ENCODE results near the gene CCL8. TPM values are rescaled to one million over a fixed set of nuclear protein-coding genes. Genes with fewer than 3 reads are reported as not detected.

CCL8 gene
- total and polyA plus RNA-seq, 2 donors (not counting 1 experiment from before 2014, with no cell fraction given): 0.27 to 0.50 TPM

DNA sequence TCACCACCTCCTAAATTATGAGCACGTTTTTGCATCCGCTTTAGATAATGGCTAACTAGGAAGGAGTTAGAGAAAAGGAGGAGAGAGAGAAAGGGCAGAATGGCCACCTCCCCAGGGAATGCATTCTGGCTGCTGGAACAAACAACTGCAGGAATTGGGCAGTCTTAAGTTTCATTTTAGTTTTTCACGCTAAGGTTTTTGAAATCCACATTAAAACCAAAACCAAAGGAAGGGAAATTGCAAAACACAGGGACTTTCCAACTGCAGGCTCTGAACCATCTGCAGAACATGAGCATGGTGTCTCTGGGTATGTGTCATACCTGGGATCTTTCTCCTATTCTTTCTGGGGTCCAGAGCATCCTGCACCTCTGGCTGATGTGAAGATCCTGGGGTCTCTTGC, 12.1 kb upstream of the CCL8 start:
- TF ChIP-seq EZH2 (IDR thresholded peaks at IDR 0.05; ENCODE audit: low read length, missing control alignments): no peak
- TF ChIP-seq, protein P1, sequence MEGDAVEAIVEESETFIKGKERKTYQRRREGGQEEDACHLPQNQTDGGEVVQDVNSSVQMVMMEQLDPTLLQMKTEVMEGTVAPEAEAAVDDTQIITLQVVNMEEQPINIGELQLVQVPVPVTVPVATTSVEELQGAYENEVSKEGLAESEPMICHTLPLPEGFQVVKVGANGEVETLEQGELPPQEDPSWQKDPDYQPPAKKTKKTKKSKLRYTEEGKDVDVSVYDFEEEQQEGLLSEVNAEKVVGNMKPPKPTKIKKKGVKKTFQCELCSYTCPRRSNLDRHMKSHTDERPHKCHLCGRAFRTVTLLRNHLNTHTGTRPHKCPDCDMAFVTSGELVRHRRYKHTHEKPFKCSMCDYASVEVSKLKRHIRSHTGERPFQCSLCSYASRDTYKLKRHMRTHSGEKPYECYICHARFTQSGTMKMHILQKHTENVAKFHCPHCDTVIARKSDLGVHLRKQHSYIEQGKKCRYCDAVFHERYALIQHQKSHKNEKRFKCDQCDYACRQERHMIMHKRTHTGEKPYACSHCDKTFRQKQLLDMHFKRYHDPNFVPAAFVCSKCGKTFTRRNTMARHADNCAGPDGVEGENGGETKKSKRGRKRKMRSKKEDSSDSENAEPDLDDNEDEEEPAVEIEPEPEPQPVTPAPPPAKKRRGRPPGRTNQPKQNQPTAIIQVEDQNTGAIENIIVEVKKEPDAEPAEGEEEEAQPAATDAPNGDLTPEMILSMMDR (conservative IDR thresholded peaks at IDR 0.05 in 1 of 2, IDR thresholded peaks at IDR 0.05 in 1 of 2; ENCODE audit: low read depth in 1 of 2, low read length in 2 of 2): no peak
- Histone ChIP-seq H3K27me3 (ENCODE audit: control insufficient read depth, insufficient read depth, low read length) (no peaks in the 10 kb centered on the region), H2AFZ (ENCODE audit: low read length) (no peak overlapping the region), H3K79me2 (ENCODE audit: control insufficient read depth, insufficient read depth, low read length) (no peaks in the 10 kb centered on the region), H3K36me3 (ENCODE audit: control insufficient read depth, insufficient read depth, low read length) (no peaks in the 10 kb centered on the region), H3K27ac (ENCODE audit: insufficient read depth, low read length) (peak overlapping the region; percentile 36), H3K4me2 (ENCODE audit: extremely low read depth, insufficient read depth, low read length) (no peak overlapping the region), H3K9me3 (ENCODE audit: control insufficient read depth, insufficient read depth, low read depth, low read length) (no peaks in the 10 kb centered on the region), H3K9ac (ENCODE audit: insufficient read depth, low read length) (no peak overlapping the region), H3K4me1 (ENCODE audit: control insufficient read depth, extremely low read depth, insufficient read depth, low read length) (peaks cover 12% of the 10 kb centered on the region), H3K4me3 (replicated peaks in 1 of 4; ENCODE audit: control extremely low read depth in 1 of 4, insufficient read depth in 1 of 4, low read depth in 3 of 4, low read length in 4 of 4) (no peak overlapping the region), H4K20me1 (ENCODE audit: control insufficient read depth, extremely low read depth, insufficient read depth, low read length) (no peaks in the 10 kb centered on the region)
- DNase-seq (ENCODE audit: low read depth in 2 of 2): peak in 1 of 2 donors; percentile 11

DNA sequence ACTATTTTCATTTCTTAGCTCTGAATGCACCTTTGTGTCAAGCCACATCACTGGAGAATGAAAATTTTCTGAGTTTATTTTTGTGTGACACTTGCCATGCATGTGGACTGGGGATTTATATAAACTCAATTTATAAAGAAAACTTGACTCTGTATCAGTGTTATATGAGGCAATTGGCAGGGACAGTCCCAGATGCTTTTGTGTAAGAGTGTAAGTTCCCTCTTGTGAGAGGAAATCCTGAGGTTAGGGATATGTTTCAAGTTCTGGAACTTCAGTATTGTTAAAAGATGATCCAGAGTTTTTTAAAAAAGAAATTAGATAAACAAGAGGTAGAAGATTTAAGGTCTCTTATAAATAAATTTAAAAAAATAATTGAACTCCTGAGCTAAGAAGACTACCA, 10.9 kb upstream of the CCL8 start:
- Histone ChIP-seq H2AFZ (ENCODE audit: low read length) (no peak overlapping the region), H3K4me3 (replicated peaks in 1 of 4; ENCODE audit: control extremely low read depth in 1 of 4, insufficient read depth in 1 of 4, low read depth in 3 of 4, low read length in 4 of 4) (no peak overlapping the region), H3K27ac (ENCODE audit: insufficient read depth, low read length) (no peak overlapping the region), H3K4me1 (ENCODE audit: control insufficient read depth, extremely low read depth, insufficient read depth, low read length) (peaks cover 18% of the 10 kb centered on the region), H3K79me2 (ENCODE audit: control insufficient read depth, insufficient read depth, low read length) (no peaks in the 10 kb centered on the region), H3K36me3 (ENCODE audit: control insufficient read depth, insufficient read depth, low read length) (no peaks in the 10 kb centered on the region), H3K4me2 (ENCODE audit: extremely low read depth, insufficient read depth, low read length) (no peak overlapping the region), H3K9me3 (ENCODE audit: control insufficient read depth, insufficient read depth, low read depth, low read length) (no peaks in the 10 kb centered on the region), H4K20me1 (ENCODE audit: control insufficient read depth, extremely low read depth, insufficient read depth, low read length) (no peaks in the 10 kb centered on the region), H3K9ac (ENCODE audit: insufficient read depth, low read length) (no peak overlapping the region), H3K27me3 (ENCODE audit: control insufficient read depth, insufficient read depth, low read length) (no peaks in the 10 kb centered on the region)
- DNase-seq (ENCODE audit: low read depth in 2 of 2): no peak
- no peak for TF ChIP-seq EZH2 (IDR thresholded peaks at IDR 0.05; ENCODE audit: low read length, missing control alignments)
- TF ChIP-seq, protein P1 (conservative IDR thresholded peaks at IDR 0.05 in 1 of 2, IDR thresholded peaks at IDR 0.05 in 1 of 2; ENCODE audit: low read depth in 1 of 2, low read length in 2 of 2): no peak

DNA sequence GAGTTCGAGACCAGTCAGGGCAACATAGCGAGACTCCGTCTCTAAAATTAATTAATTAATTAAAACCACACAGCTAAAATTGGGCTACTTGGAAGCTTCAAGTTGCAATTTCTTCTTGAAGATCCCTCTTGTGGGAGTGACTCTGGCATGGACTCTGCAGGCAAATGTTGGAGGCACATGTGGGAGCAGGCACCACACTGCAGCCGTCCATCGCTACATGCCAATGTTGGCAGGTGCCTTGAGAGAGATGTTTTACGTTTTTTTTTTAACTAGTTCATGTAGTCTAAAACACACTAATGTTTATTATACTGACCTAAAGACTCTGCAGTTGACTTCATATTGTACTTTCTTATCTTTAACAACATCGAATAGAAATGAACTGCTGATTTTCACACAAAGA, 7.9 kb upstream of the CCL8 start:
- Histone ChIP-seq H3K4me1 (ENCODE audit: control insufficient read depth, extremely low read depth, insufficient read depth, low read length) (peaks cover 15% of the 10 kb centered on the region), H4K20me1 (ENCODE audit: control insufficient read depth, extremely low read depth, insufficient read depth, low read length) (no peaks in the 10 kb centered on the region), H3K9me3 (ENCODE audit: control insufficient read depth, insufficient read depth, low read depth, low read length) (no peaks in the 10 kb centered on the region), H3K27ac (ENCODE audit: insufficient read depth, low read length) (no peak overlapping the region), H3K4me2 (ENCODE audit: extremely low read depth, insufficient read depth, low read length) (no peak overlapping the region), H3K9ac (ENCODE audit: insufficient read depth, low read length) (no peak overlapping the region), H3K79me2 (ENCODE audit: control insufficient read depth, insufficient read depth, low read length) (no peaks in the 10 kb centered on the region), H3K36me3 (ENCODE audit: control insufficient read depth, insufficient read depth, low read length) (no peaks in the 10 kb centered on the region), H3K27me3 (ENCODE audit: control insufficient read depth, insufficient read depth, low read length) (no peaks in the 10 kb centered on the region), H2AFZ (ENCODE audit: low read length) (no peak overlapping the region), H3K4me3 (replicated peaks in 1 of 4; ENCODE audit: control extremely low read depth in 1 of 4, insufficient read depth in 1 of 4, low read depth in 3 of 4, low read length in 4 of 4) (no peak overlapping the region)
- no peak for DNase-seq (ENCODE audit: low read depth in 2 of 2)
- TF ChIP-seq, protein P1 (conservative IDR thresholded peaks at IDR 0.05 in 1 of 2, IDR thresholded peaks at IDR 0.05 in 1 of 2; ENCODE audit: low read depth in 1 of 2, low read length in 2 of 2): no peak
- no peak for TF ChIP-seq EZH2 (IDR thresholded peaks at IDR 0.05; ENCODE audit: low read length, missing control alignments)
